NB4 (cell line): ENCODE measurements around the gene SERP2.

ENCODE experiments used
- DNase-seq: peaks from one replicate; pipeline ENCODE4 v3.0.0; 2010; ENCODE audit warnings: low read depth
- H3K4me3 ChIP-seq: one replicate; pipeline ENCODE4 v1.5.1; 2011; ENCODE audit warnings: mild to moderate bottlenecking, low read depth, low read length, moderate library complexity
- CTCF ChIP-seq: IDR thresholded peaks from one replicate; pipeline ENCODE4 v1.5.1; 2012; ENCODE audit warnings: low read depth, low read length
- MAX ChIP-seq: IDR thresholded peaks from 2 replicates; pipeline ENCODE4 v1.6.1; 2011; ENCODE audit warnings: low read depth, low read length
- MYC ChIP-seq: IDR thresholded peaks from 2 replicates; pipeline ENCODE4 v1.6.1; 2011; ENCODE audit warnings: low read depth, low read length
- POLR2A ChIP-seq: IDR thresholded peaks from 2 replicates; pipeline ENCODE4 v1.6.1; 2011; ENCODE audit warnings: mild to moderate bottlenecking; ENCODE audit not compliant: insufficient read length; ENCODE audit errors: extremely low read depth

SERP2 gene

GRCh38 chr13:44416744-44417143 is 43.1 kb downstream of the SERP2 start:
- H3K4me3 ChIP-seq = no peak overlapping the region
- no peak for TF ChIP-seq CTCF
- TF ChIP-seq MYC = no peak
- TF ChIP-seq MAX = no peak
- TF ChIP-seq POLR2A = no peak
- DNase-seq = no peak

- TF ChIP-seq MAX (no peak), MYC (no peak), POLR2A (no peak), CTCF (no peak)
- no peak for DNase-seq
- no peak overlapping the region for H3K4me3 ChIP-seq
These were observed 43.8 kb downstream of the SERP2 start for GRCh38 chr13:44417446-44417845.

GRCh38 chr13:44417876-44418275 is 44.3 kb downstream of the SERP2 start:
- no peak overlapping the region for H3K4me3 ChIP-seq
- TF ChIP-seq POLR2A (no peak), MAX (no peak), CTCF (no peak), MYC (no peak)
- DNase-seq = peak; percentile 24

GRCh38 chr13:44420376-44421220 is 47.0 kb downstream of the SERP2 start:
- TF ChIP-seq MYC = no peak
- no peak for TF ChIP-seq POLR2A
- TF ChIP-seq CTCF = no peak
- no peak for TF ChIP-seq MAX
- no peak for DNase-seq
- H3K4me3 ChIP-seq = no peak overlapping the region

- no peak overlapping the region for H3K4me3 ChIP-seq
- TF ChIP-seq MYC = no peak
- TF ChIP-seq MAX = no peak
- TF ChIP-seq POLR2A = no peak
- TF ChIP-seq CTCF = no peak
- no peak for DNase-seq
These were observed 48.4 kb downstream of the SERP2 start for GRCh38 chr13:44421853-44422525.
